Epithelial cell of esophagus (primary cell): Measurements from ENCODE around the gene IPO7.
"Not testable (repeated sequence)": the region's sequence is repeated elsewhere in the genome, so short reads cannot be mapped to it uniquely, and the experiment has no call there.

Source experiments
- DNase-seq: peaks from one replicate; pipeline ENCODE4 v3.0.0; 2010; ENCODE audit warnings: low read depth
- H3K4me3 ChIP-seq: 2 replicates; pipeline ENCODE4 v1.5.1; 2011; ENCODE audit warnings: mild to moderate bottlenecking, low read length, control low read depth
- TF ChIP-seq, protein P1 (sequence below): IDR thresholded peaks from 2 replicates; pipeline ENCODE4 v1.5.1; 2011; ENCODE audit warnings: low read depth, mild to moderate bottlenecking, low read length, control low read depth, inconsistent platforms; ENCODE audit not compliant: insufficient read depth; ENCODE audit errors: missing control alignments

Gene IPO7

DNA sequence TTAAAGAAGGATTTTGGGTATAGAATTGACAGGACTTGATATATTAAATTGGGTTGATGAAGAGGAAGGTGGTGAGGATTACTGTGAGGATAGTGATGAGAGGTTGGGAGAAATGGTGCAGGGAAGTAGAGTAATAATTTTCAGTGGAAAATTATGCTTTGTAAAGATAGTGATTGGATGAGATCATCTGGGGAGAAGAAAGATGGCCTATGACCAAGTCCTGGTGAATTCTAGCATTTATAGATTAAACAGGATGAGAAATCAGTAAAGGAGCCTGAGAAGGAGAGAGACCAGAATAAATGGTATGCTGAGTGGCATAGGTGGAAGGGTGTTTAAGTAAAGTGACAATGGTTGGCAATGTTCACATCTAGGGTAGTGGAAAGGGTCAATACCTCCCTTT lies 15.0 kb downstream of the IPO7 start:
- TF ChIP-seq, protein P1, sequence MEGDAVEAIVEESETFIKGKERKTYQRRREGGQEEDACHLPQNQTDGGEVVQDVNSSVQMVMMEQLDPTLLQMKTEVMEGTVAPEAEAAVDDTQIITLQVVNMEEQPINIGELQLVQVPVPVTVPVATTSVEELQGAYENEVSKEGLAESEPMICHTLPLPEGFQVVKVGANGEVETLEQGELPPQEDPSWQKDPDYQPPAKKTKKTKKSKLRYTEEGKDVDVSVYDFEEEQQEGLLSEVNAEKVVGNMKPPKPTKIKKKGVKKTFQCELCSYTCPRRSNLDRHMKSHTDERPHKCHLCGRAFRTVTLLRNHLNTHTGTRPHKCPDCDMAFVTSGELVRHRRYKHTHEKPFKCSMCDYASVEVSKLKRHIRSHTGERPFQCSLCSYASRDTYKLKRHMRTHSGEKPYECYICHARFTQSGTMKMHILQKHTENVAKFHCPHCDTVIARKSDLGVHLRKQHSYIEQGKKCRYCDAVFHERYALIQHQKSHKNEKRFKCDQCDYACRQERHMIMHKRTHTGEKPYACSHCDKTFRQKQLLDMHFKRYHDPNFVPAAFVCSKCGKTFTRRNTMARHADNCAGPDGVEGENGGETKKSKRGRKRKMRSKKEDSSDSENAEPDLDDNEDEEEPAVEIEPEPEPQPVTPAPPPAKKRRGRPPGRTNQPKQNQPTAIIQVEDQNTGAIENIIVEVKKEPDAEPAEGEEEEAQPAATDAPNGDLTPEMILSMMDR: no peak
- no peak overlapping the region for H3K4me3 ChIP-seq
- DNase-seq: no peak

DNA sequence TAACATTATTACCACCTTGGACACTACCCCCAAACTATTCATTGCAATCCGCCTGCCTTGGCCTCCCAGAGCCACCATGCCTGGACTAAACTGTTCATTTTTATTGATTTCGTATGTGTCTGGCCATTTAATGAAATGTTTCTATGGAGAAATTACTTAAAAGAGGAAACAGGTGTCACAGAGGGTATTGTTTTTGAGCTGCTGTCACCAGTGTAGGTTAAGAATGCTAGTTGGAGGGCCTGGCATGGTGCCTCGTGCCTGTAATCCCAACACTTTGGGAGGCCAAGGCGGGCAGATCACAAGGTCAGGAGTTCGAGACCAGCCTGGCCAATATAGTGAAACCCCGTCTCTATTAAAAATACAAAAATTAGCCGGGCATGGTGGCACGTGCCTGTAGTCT lies 17.4 kb downstream of the IPO7 start:
- not testable (repeated sequence) for DNase-seq, H3K4me3 ChIP-seq

DNA sequence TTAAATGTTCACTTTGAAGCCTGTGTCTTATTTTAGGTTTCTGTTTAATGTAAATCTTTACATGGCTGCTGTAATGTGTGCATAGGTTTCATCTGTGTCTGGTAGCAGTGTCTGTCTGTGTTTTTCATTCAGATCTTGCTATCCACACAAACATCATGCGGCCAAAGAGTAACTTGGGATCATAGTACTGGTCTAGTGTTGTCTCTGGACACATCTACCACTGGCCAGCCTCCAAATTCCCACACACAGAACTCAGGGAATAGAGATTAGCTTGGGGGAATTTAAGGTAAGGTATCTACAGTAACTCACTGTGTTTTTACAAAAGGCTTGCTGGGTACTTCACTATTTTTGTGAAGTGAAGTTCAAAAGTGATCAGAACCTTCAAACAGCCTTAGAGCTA lies 44.3 kb downstream of the IPO7 start:
- H3K4me3 ChIP-seq: no peak overlapping the region
- no peak for DNase-seq
- TF ChIP-seq, protein P1: no peak

DNA sequence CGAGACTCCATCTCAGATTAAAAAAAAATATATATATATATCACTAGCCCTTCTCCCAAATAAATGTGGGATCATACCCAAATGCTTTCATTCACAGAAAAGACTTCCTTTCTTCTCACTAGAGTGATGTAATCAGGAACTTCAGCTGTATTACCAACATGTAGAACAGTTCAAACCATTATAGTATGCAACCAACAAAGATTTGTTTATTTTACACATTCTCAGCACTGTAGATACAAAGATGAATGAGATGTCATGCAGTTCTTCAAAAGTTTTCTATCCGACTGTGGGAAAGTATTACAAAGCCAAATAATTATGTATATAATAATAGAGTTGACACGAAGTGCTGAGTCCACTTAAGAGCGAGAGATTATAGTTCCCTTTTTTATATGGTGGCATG lies 54.2 kb downstream of the IPO7 start:
- TF ChIP-seq, protein P1: no peak
- H3K4me3 ChIP-seq: no peak overlapping the region
- no peak for DNase-seq

DNA sequence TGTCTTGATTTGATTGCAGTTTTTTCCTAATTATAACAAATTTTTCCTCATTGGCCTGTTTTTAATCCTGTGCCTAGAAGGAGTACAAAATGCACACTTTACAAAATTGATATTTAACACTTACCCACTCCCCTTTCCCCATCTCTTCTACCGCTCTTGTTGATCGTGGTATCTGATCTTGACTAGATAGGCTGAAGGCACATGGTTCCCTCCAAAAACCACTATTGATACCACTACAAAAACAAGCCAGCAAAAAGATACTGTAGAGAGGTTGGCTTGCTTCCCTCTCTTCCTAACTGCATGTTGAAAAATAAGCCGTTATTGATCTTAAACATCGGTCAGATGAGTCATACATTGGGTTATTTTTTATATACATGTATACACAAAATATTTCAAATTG lies 61.8 kb downstream of the IPO7 start:
- no peak overlapping the region for H3K4me3 ChIP-seq
- no peak for DNase-seq
- TF ChIP-seq, protein P1: no peak

DNA sequence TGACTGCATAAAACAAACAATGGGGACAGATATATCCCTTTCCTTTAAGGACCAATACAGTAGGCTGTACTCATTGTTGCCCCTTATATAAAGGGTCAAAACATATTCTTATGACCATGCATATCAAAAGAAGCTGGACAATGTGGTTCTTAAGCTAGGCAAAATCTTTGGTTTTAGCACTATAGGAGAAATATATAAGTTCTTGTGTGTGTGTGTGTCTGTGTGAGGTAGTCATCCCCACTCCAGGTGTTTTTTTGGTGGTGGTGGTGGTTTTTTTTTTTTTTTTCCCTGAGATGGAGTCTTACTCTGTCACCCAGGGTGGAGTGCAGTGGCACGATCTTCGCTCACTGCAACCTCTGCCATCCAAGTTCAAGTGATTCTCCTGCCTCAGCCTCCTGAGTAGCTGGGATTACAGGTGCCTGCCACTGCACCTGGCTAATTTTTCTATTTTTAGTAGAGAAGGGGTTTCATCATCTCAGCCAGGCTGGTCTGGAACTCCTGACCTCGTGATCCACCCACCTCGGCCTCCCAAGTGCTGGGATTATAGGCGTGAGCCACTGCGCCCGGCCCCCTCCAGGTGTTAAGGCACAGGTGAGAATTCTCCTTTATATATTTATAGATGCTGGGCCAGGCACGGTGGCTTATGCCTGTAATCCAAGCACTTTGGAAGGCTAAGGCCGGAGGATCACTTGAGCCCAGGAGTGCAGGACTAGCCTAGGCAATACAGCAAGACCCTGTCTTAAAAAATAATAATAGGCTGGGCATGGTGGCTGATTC lies 64.3 kb downstream of the IPO7 start:
- TF ChIP-seq, protein P1: no peak
- no peak for DNase-seq
- H3K4me3 ChIP-seq: no peak overlapping the region

DNA sequence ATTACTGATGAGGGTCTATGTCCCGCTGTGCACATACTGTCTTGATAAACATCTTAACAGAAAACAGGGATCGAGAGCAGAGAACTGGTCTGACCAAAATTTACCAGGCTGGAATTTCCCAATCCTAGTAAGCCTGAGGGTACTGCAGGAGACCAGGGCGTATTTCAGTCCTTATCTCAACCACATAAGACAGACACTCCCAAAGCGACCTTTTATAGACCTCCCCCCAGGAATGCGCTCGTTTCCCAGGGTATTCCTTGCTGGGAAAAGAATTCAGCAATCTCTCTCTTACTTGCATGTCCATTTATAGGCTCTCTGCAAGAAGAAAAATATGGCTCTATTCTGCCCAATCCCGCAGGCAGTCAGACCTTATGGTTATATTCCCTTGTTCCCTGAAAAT lies 67.6 kb downstream of the IPO7 start:
- H3K4me3 ChIP-seq, DNase-seq: not testable (repeated sequence)

DNA sequence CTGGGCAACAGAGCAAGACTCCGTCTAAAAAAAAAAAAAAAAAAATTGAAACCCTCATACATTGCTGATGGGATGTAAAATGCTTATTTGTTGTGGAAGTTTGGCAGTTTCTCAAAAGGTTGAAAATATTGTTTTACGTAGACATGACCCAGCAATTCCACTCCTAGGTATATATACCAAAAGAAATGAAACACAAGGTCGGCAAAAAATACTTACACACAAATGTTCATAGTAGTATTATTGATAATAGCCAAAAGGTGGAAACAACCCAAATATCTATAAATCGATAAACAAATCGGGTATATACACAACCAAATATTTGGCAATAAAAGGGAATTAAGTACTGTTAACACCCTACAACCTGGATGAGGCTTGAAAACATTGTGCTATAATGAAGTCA lies 71.3 kb downstream of the IPO7 start:
- no peak overlapping the region for H3K4me3 ChIP-seq
- no peak for DNase-seq
- TF ChIP-seq, protein P1: no peak
